Astrocyte of the spinal cord (primary cell): ENCODE data around the gene VANGL1.
A peak's percentile ranks its signal among the peaks of the same experiment; 100 is the strongest.

Experiments used
- DNase-seq: peaks from one replicate; pipeline ENCODE4 v3.0.0; 2011; ENCODE audit warnings: low read depth, low spot score
- H3K4me3 ChIP-seq: 2 replicates; pipeline ENCODE4 v1.5.1; 2011; ENCODE audit warnings: low read depth, mild to moderate bottlenecking, low read length, moderate library complexity
- CTCF ChIP-seq: IDR thresholded peaks from 2 replicates; pipeline ENCODE4 v1.5.1; 2012; ENCODE audit warnings: low read depth, mild to moderate bottlenecking, low read length, inconsistent platforms
- in situ Hi-C: cut with HindIII; loops from 2 replicates; pipeline ENCODE4 v1.10.0; 2017; ENCODE audit warnings: low sequenced_read_pairs

Gene VANGL1

GRCh38 chr1:115670476-115671175 lies 28.9 kb downstream of the VANGL1 start:
- peak; percentile 83 for DNase-seq
- in situ Hi-C loops = no loop called here
- no peak for TF ChIP-seq CTCF
- H3K4me3 ChIP-seq = no peak overlapping the region

GRCh38 chr1:115671176-115671934 lies 29.6 kb downstream of the VANGL1 start:
- in situ Hi-C loops = no loop called here
- DNase-seq = peak; percentile 67
- no peak overlapping the region for H3K4me3 ChIP-seq
- TF ChIP-seq CTCF = peak; percentile 20

GRCh38 chr1:115672224-115673009 lies 30.6 kb downstream of the VANGL1 start:
- DNase-seq = no peak
- in situ Hi-C loops = no loop called here
- TF ChIP-seq CTCF = no peak
- H3K4me3 ChIP-seq = no peak overlapping the region

GRCh38 chr1:115676498-115677181 lies 34.9 kb downstream of the VANGL1 start:
- H3K4me3 ChIP-seq = no peak overlapping the region
- no peak for TF ChIP-seq CTCF
- in situ Hi-C loops = no loop called here
- no peak for DNase-seq

- in situ Hi-C loops = no loop called here
- no peak for TF ChIP-seq CTCF
- DNase-seq = peak; percentile 81
- no peak overlapping the region for H3K4me3 ChIP-seq
Observed at GRCh38 chr1:115677182-115677555, 35.4 kb downstream of the VANGL1 start.

- peak; percentile 32 for TF ChIP-seq CTCF
- no peak overlapping the region for H3K4me3 ChIP-seq
- no peak for DNase-seq
- in situ Hi-C loops = no loop called here
Observed at GRCh38 chr1:115677565-115677964, 35.8 kb downstream of the VANGL1 start.
